ENCODE measurements around the gene TMSB15B. TPM values are rescaled to one million over a fixed set of nuclear protein-coding genes. Genes with fewer than 3 reads are reported as not detected.
"Not testable (repeated sequence)": the region's sequence is repeated elsewhere in the genome, so short reads cannot be mapped to it uniquely, and the experiment has no call there.

Gene TMSB15B
- total RNA-seq (2014; rRNA removed; shearing (Covaris generic)): not detected in 2 replicates

GRCh38 chrX:103962411-103963278 is at the start of gene TMSB15B:
Gene TMSB15B, plus strand, starts transcription at chrX:103962627.
- DNase-seq (ENCODE audit: low spot score): not testable (repeated sequence)

DNA sequence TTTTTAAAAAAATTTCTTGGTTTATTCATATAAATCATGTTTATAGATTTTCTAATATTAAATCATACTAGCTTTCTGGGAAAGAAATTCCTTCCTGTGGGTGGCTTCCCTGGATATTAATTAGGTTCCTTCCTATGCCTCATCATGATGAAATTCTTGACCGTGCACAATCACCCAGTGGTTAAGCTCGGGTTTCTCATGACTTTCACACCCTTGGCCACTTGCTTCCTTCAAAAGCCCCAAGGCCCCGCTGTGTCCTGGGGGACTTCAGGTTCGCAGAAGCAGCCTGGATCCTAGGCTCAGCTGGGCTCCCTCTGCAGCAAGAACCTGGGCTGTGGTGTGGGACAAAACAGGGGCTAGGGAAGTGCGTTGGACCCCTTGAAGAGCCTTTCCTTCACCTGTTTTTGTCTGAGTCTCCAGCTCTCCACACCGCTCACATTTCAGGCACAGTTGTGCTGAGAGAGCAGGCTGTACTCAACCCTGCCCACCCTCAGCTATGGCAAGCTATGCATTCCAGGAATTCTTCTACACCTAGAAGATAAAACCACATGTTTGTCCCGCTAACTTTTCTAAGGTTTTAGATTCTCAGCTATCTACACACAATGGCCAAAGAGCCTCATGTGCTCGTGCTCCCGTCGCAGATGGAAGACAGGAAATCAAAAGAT is 48.9 kb upstream of the TMSB15B start:
- no peak for DNase-seq (ENCODE audit: low spot score)

- peak; percentile 31 for DNase-seq (ENCODE audit: low spot score)
Measured at GRCh38 chrX:103918050-103918449, 44.4 kb upstream of the TMSB15B start.

GRCh38 chrX:103918571-103919269 is 43.7 kb upstream of the TMSB15B start:
- DNase-seq (ENCODE audit: low spot score): no peak

- DNase-seq (ENCODE audit: low spot score): no peak
Measured at GRCh38 chrX:103919270-103919637, 43.2 kb upstream of the TMSB15B start.

GRCh38 chrX:103920515-103920914 is 41.9 kb upstream of the TMSB15B start:
- not testable (repeated sequence) for DNase-seq (ENCODE audit: low spot score)

DNA sequence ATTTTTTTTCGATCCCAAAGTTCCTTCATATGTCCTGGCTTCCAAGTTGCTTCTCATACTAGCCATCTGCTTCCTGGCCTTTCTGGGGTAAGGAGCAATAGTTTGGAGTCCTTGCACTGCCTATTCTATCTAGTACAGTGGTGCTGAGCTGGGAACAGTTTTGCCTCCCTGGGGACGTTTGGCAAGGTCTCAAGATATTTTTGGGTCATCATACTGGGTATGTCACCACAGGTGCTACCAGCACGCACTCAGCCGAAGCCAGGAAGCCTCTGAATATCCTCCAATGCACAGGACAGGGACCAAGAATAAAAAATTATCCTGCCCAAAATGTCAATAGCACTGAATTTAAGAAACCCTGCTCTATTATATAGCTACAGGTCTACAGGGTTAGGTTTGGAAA is 35.4 kb upstream of the TMSB15B start:
- no peak for DNase-seq (ENCODE audit: low spot score)

DNA sequence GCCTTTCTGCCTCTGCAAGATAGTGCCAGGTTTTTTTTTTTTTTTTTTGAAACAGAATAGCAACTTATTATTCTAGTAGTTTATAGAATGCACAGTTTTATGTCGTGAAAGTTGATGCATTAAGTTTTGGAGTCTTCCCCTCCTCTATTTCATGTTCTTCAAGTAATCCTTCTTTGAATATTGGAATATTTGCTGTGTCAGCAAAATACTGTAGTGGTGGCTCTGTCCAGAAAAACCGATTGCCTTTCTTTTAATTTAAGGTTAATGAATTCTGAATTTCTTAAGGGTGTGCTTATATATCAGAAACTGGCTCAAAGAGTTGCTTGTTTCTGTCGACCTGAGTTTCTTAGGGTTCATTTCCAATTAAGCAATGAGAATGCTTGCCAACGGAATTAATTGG is 34.8 kb upstream of the TMSB15B start:
- no peak for DNase-seq (ENCODE audit: low spot score)

DNA sequence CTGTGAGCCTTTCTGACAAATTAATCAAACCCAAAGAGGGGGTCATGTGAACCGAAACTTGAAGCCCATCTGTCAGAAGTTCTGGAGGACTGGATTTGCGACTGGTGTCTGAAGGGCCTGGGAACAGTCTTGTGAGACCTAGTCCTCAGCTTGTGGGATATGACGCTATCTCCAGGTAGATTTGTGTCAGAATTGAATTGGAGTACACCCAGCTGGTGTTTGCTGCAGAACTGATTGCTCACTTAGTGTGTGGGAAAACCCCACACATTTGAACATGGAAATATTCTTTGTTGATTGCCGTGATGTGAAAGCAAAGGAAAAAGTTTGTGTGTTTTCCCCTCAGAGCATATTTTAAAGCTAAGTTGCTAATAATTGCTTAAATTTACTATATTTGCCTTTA is 30.3 kb upstream of the TMSB15B start:
- no peak for DNase-seq (ENCODE audit: low spot score)

GRCh38 chrX:103940257-103940656 is 22.2 kb upstream of the TMSB15B start:
- DNase-seq (ENCODE audit: low spot score): not testable (repeated sequence)

GRCh38 chrX:103941201-103941975 is 21.0 kb upstream of the TMSB15B start:
- peak; percentile 53 for DNase-seq (ENCODE audit: low spot score)

- DNase-seq (ENCODE audit: low spot score): no peak
Measured at GRCh38 chrX:103949506-103949905, 12.9 kb upstream of the TMSB15B start.

GRCh38 chrX:103953353-103953752 is 9.1 kb upstream of the TMSB15B start:
- no peak for DNase-seq (ENCODE audit: low spot score)

GRCh38 chrX:103954259-103954658 is 8.2 kb upstream of the TMSB15B start:
- no peak for DNase-seq (ENCODE audit: low spot score)

DNA sequence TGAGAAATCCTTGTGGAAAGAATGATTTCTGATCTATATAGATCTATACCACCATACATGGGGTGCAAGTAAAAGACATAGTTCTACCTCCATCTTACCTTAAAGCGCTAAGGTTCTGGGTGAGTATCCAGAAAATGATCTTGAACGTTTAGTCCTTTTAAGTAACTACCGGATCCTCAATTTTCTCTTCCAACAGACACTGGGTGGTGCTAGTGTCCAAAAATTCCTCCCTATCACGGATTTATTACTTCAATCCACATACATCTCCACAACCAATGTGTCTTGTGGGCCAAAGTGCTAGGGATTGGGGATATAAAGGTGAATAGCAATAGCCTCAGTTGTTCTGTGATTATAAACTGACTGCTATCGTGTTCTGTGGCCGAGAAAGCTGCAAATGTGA is 1.8 kb upstream of the TMSB15B start:
- not testable (repeated sequence) for DNase-seq (ENCODE audit: low spot score)

- DNase-seq (ENCODE audit: low spot score): not testable (repeated sequence)
Measured at GRCh38 chrX:103983508-103983907, 21.1 kb downstream of the TMSB15B start.

DNA sequence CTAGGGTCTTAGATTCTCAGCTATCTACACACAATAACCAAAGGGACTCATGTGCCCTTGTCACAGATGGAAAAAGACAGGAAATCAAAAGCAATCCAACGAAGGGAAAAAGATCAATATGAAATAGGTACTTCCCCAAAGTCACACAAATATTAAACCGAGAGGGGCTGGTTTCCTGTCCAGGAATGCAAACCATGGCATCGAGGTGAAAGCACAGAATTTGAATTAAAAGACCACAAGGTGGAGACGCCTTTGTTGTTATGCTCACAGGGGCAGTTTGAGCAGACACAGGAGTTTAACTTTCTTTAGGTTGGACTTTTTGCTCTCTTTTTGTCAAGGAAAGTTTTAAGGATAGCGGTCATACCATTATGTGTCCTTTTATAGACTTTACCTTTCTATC is 36.8 kb downstream of the TMSB15B start:
- no peak for DNase-seq (ENCODE audit: low spot score)

DNA sequence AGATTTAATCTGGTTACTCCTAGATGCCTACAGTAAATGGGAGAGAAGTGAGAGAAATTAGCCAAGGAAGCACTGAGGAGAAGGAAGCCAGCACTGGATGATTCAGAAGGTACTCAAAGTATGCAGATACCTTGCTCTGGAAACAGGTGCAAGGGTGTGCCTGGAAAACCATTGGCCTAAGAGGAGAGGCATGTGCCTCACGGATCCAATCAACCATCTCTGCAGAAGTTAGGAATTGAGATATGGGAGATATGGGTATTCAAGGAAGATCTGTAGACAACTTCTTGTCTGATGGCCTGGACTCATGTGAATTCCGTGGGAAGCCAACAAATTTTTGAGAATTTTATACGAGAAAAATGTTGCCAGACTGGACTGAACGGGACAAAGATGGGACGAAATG is 46.4 kb downstream of the TMSB15B start:
- no peak for DNase-seq (ENCODE audit: low spot score)

DNA sequence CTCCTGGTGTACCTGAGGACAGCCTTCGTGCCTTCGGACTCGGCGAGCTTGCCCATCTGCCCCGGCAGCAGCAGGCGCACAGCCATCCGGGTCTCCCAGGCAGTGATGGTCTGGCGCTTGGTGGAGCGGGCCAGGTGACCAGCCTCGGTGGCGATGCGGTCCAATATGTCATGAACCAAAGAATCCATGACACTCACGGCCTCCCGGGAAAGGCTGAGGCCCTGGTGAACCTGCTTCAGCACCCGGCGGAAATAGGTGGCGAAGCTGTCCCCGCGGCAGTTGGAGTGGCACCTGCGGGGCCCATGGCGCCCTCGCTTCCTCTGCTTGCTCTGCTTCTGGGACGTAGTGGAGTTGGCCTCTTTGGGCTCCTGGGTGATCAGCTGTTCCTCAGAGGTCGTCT is 50.7 kb downstream of the TMSB15B start:
- no peak for DNase-seq (ENCODE audit: low spot score)

- no peak for DNase-seq (ENCODE audit: low spot score)
Measured at GRCh38 chrX:104013606-104014005, 51.2 kb downstream of the TMSB15B start, which contains the start of gene H2BW1. Gene H2BW1, minus strand, starts transcription at chrX:104013708. Its CDS starts 132 bp downstream, at chrX:104013576.

GRCh38 chrX:104015576-104015975 is 53.1 kb downstream of the TMSB15B start:
- not testable (repeated sequence) for DNase-seq (ENCODE audit: low spot score)

Data from HT-29 (cell line).